ENCODE data around the gene CHTF18. TPM values are rescaled to one million over a fixed set of nuclear protein-coding genes. Genes with fewer than 3 reads are reported as not detected.

Gene CHTF18
- polyA plus RNA-seq, 3 donors: 0.57 to 13.8 (median 2.2) TPM

- Mint-ChIP-seq H3K4me1 (no peaks in the 10 kb centered on the region), H3K27me3 (ENCODE audit: low read depth in 3 of 3) (peaks cover 0 to 9% (median 2%) of the 10 kb centered on the region in 3 donors), H3K36me3 (no peaks in the 10 kb centered on the region), H3K27ac (no peak overlapping the region), H3K4me3 (no peak overlapping the region), H3K9me3 (no peaks in the 10 kb centered on the region)
- Histone ChIP-seq H3K4me1 (ENCODE audit: control insufficient read depth in 1 of 2, insufficient read depth in 2 of 2, low read length in 2 of 2) (no peaks in the 10 kb centered on the region), H3K9ac (ENCODE audit: insufficient read depth, low read length, poor library complexity, severe bottlenecking) (no peak overlapping the region), H3K9me3 (replicated peaks in 1 of 2; ENCODE audit: control insufficient read depth in 1 of 2, insufficient read depth in 1 of 2, low read length in 2 of 2) (no peaks in the 10 kb centered on the region), H2AFZ (ENCODE audit: insufficient read depth, low read depth, low read length, poor library complexity, severe bottlenecking) (no peak overlapping the region), H3K4me3 (replicated peaks in 1 of 3; ENCODE audit: low read depth in 2 of 3, low read length in 3 of 3) (no peak overlapping the region), H3K4me2 (replicated peaks; ENCODE audit: extremely low read depth, low read length, poor library complexity, severe bottlenecking) (no peak overlapping the region), H4K20me1 (ENCODE audit: insufficient read depth, low read length) (no peaks in the 10 kb centered on the region), H3K27me3 (ENCODE audit: control insufficient read depth in 2 of 2, insufficient read depth in 2 of 2, low read length in 2 of 2) (peaks cover 0 to 2% of the 10 kb centered on the region in 2 donors), H3K27ac (ENCODE audit: low read depth in 1 of 2, low read length in 2 of 2) (no peak overlapping the region), H3K79me2 (ENCODE audit: insufficient read depth, low read length) (no peaks in the 10 kb centered on the region), H3K36me3 (replicated peaks in 1 of 2; ENCODE audit: control insufficient read depth in 1 of 2, insufficient read depth in 2 of 2, low read length in 2 of 2) (no peaks in the 10 kb centered on the region)
- DNase-seq: no peak
- WGBS (ENCODE audit: insufficient coverage): 76% methylated on average over 10 of the region's 20 CpGs
- intact Hi-C loops (cut with micrococcal nuclease): no loop called here
- TF ChIP-seq CTCF (IDR thresholded peaks at IDR 0.05): no peak
Measured at GRCh38 chr16:769184-769784, 19.1 kb upstream of the CHTF18 start.

- Mint-ChIP-seq H3K4me3 (no peak overlapping the region), H3K27ac (no peak overlapping the region), H3K36me3 (no peaks in the 10 kb centered on the region), H3K27me3 (ENCODE audit: low read depth in 3 of 3) (peaks cover 0 to 9% (median 2%) of the 10 kb centered on the region in 3 donors), H3K4me1 (no peaks in the 10 kb centered on the region), H3K9me3 (no peaks in the 10 kb centered on the region)
- H3K27me3 ChIP-seq (ENCODE audit: control insufficient read depth in 2 of 2, insufficient read depth in 2 of 2, low read length in 2 of 2): peaks cover 0 to 2% of the 10 kb centered on the region in 2 donors
- H3K9me3 ChIP-seq (replicated peaks in 1 of 2; ENCODE audit: control insufficient read depth in 1 of 2, insufficient read depth in 1 of 2, low read length in 2 of 2): no peaks in the 10 kb centered on the region
- H3K4me3 ChIP-seq (replicated peaks in 1 of 3; ENCODE audit: low read depth in 2 of 3, low read length in 3 of 3): no peak overlapping the region
- intact Hi-C loops (cut with micrococcal nuclease): no loop called here
- no peaks in the 10 kb centered on the region for H3K36me3 ChIP-seq (replicated peaks in 1 of 2; ENCODE audit: control insufficient read depth in 1 of 2, insufficient read depth in 2 of 2, low read length in 2 of 2)
- no peak overlapping the region for H3K9ac ChIP-seq (ENCODE audit: insufficient read depth, low read length, poor library complexity, severe bottlenecking)
- no peak for DNase-seq
- no peak overlapping the region for H2AFZ ChIP-seq (ENCODE audit: insufficient read depth, low read depth, low read length, poor library complexity, severe bottlenecking)
- 91% methylated on average over 19 of the region's 19 CpGs for WGBS (ENCODE audit: insufficient coverage)
- no peaks in the 10 kb centered on the region for H3K79me2 ChIP-seq (ENCODE audit: insufficient read depth, low read length)
- no peaks in the 10 kb centered on the region for H4K20me1 ChIP-seq (ENCODE audit: insufficient read depth, low read length)
- H3K4me2 ChIP-seq (replicated peaks; ENCODE audit: extremely low read depth, low read length, poor library complexity, severe bottlenecking): no peak overlapping the region
- no peak for TF ChIP-seq CTCF (IDR thresholded peaks at IDR 0.05)
- no peak overlapping the region for H3K27ac ChIP-seq (ENCODE audit: low read depth in 1 of 2, low read length in 2 of 2)
- H3K4me1 ChIP-seq (ENCODE audit: control insufficient read depth in 1 of 2, insufficient read depth in 2 of 2, low read length in 2 of 2): no peaks in the 10 kb centered on the region
Measured at GRCh38 chr16:769934-770333, 18.5 kb upstream of the CHTF18 start.
